GM18519 (cell line): Measurements from ENCODE around the gene DNAJC1.
"Not testable (repeated sequence)": the region's sequence is repeated elsewhere in the genome, so short reads cannot be mapped to it uniquely, and the experiment has no call there.

ENCODE experiments used
- ATAC-seq: cut with Tn5 transposase; IDR thresholded peaks from one replicate; pipeline ENCODE4 v1.9.1; 2021; ENCODE audit warnings: mild to moderate bottlenecking, moderate library complexity; ENCODE audit not compliant: unreplicated experiment, low FRiP score

Gene DNAJC1

DNA sequence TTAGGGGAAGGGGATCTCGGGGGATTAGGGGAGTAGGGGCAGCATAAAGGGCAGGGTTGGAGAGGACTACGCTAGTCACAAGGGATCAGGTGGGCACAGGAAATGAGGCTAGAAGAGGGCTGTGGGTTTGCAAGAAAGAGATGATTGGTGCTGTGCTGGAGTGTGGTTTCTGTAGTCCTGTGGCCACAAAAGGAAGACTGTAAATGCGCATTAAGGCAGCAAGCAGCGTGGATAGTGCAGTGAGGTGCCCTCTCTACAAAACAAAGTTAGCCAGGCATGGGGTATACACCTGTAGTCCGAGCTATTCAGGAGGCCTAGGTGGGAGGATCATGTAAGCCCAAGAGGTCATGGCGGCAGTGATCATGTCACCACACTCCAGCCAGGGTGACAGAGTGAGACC lies 257.4 kb downstream of the DNAJC1 start:
- no peak for ATAC-seq

DNA sequence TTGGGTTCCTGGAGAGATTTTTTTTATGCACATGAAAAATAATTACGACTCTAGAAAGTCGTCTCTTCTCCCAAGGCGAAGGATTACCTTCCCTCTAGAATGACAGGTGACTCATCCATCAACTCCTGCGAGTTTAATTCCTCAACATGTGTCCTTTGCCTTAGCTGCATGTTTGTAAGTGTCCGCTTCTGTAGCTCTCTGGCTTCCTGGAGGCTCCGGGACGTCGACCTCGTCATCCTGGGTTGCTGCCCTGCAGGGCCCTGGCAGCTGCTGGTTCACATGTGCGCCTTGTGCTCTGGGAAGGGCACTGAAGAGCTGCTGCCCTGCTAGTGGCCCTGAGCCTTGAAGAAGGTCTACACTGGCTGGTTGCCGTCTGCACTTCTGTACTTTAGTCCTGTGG lies 259.3 kb downstream of the DNAJC1 start:
- ATAC-seq = no peak

DNA sequence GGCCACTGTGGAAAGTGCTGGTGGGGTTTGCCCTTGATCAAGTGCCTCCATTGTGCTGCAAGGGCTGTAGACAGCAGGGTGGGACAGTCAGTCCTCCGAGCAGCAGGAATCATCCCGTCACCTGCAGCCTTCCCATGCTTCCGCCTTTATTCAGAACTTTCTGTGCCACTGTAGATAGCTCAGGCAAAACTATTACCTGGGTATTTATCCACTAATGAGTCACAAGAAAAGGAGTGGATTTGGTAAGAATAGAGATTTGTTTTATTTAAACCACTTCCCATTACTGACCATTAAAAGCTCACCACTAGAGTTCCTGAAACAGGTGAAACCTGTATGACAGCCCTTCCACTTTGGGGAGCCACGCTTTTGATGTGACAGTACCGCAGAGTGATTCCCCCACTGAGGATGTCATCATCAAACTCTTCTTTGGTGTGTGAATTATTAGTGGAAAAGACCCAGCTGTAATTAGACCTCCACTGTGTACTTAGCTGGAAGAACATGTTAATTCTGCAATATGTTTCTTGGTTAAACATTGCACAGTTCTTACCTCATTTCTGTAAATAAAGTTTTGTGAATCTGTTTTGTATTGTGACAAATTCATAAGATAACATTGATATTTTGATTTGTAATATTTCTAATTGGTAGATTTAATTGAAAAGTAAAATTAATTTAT lies 260.7 kb downstream of the DNAJC1 start:
- ATAC-seq = no peak

DNA sequence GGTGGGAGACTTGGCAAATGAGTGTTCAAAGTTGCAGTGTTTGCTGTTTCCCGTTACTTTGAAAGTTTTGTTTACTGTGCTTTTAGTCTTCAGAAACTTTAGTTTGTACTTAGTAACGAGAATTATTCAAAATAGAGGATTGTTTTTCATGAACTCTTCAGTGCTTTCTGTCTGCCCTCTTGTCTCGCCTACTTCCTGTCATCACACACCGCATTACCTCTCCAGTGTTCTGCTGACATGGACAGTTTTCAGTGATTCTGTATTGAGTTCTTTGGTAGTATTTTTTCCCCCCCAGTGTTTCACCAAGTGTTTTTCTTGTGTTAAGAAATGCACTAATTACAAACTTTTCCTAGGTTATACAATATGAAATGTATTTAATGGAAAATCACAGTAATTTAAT lies 262.5 kb downstream of the DNAJC1 start:
- no peak for ATAC-seq

DNA sequence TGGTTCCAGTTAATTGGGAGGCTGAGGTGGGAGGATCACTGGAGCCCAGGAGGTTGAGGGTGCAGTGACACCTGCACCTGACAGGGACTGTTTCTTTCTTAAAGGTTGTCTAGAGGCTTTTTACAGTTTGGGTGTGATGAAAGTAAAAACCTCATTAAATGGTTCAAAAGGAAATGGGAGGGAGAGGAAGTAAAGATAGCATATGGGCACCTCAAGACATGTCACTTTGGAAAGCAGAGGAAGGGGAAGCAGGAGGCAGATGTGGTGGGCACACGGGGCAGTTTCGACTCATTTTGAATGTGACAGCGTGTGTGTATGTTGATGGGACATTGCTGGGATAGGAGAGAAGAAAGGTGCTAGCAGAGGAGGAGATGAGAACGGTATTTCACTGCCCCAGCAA lies 266.4 kb downstream of the DNAJC1 start:
- ATAC-seq = no peak

DNA sequence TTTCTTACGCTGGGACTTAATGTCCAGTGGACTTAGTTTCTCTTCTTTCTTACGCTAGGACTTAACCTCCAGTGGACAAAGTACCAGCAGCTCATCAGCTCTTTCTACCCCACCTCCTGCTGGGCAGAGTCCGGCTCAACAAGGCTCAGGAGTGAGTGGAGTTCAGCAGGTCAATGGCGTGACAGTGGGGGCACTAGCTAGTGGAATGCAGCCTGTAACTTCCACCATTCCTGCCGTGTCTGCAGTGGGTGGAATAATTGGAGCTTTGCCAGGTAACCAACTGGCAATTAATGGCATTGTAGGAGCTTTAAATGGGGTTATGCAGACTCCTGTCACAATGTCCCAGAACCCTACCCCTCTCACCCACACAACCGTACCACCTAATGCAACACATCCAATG lies 269.8 kb downstream of the DNAJC1 start:
- no peak for ATAC-seq

DNA sequence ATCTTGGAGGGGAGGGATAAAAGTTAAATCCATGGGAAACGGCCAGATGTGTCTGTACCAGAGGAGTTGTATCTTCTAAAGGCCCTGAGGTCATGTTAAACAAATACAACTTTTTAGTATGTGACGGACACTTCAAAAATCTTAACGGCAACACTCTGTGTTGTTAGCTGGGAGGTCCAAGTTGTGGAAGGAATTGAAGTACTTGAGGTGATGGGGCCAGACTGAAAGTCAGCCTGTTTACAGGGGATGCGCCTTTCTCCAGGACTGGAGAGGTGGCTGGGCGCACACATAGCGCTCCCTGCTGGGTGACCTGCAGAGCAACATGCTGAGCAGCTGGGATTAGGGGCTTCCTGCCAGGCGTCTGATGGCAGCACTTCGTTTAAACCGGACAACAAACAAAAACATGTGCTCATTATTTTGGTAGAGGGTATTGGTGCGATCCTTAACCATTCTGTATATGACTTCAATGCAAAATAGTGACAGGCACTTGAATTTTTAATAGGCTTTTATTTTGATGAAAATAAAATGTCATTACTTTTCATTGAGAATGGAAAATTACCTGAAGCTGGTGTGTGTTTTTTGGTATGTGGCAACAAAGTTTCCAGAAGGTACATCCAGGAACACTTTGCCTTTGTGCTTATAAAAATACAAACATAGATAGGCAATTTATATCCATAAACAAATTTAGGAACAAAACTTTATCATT lies 271.3 kb downstream of the DNAJC1 start:
- ATAC-seq = peak; percentile 83

DNA sequence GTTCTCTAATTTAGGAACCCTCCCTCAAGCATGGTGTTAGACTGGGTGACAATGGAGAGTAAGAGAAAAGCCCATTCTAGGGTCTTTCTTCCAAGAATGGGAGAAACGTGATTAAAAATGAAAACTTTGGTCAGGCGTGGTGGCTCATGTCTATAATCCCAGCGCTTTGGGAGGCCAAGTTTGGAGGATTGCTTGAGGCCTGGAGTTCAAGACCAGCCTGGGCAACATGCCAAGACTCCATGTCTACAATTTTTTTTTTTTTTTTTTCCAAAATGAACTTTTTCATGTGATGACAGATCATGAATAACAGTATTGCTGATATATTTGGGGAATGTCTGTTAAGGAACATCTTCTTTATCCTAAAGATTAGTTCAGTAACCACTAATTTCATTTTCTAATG lies 274.9 kb downstream of the DNAJC1 start:
- ATAC-seq = no peak

DNA sequence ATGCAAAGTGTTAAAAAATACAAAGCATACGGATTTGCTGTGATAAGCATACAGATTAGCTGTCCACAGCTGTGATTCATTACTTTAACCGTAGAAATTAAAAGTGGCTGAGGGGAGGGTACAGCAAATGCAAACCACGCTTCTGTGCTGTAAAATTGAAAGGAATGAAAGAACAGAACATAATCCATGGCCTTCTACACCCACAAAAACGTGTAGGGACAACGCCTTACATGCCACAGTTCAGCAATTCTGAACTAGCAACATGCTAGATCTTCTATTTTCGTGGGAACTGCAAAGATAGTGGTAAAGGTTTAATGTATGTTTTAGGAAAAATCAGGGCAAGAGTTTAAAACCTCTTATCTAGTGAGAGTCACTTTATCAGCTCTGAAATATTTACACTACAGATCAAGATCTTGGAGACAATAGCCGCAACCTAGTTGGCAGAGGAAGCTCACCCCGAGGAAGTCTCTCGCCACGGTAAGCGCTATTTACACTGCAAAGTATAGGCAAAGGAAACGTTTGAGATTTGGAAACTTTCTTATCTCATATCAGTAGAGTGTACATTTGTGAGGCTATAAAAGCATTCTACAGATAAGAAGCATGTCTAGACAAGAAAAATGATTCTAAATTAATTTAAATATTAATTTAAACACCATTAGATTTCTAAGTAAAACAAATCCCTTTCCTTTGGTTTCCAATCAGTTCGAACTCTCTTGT lies 275.9 kb downstream of the DNAJC1 start:
- no peak for ATAC-seq

DNA sequence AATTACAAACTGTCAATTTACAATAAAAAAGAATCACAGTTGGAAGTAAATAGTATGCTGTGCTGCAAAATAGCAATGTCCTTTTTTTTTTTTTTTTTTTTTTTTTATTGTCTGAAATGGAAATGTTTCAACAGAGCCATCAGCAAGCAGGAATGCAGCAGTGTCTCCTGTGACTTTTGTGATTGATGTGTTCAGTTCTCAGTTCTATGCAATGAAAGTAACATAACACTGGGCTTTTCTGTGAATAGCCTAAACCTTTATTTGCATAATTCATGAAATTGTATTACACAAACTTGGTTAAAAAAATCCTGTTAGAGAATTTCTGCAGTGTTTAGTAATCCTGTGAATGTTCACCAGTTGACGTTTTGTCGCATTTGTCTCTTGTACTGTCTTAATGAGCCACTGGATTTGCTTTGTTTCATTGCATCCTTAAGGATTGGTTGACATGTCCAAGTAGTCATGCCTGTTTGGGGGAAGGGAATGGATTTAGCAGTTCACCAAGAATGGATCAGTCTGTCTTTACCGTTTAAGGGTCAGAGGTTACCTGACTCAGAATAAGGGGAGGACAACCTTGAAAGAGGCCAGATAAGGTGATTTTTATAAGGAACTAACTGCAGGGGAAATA lies 276.8 kb downstream of the DNAJC1 start:
- no peak for ATAC-seq

DNA sequence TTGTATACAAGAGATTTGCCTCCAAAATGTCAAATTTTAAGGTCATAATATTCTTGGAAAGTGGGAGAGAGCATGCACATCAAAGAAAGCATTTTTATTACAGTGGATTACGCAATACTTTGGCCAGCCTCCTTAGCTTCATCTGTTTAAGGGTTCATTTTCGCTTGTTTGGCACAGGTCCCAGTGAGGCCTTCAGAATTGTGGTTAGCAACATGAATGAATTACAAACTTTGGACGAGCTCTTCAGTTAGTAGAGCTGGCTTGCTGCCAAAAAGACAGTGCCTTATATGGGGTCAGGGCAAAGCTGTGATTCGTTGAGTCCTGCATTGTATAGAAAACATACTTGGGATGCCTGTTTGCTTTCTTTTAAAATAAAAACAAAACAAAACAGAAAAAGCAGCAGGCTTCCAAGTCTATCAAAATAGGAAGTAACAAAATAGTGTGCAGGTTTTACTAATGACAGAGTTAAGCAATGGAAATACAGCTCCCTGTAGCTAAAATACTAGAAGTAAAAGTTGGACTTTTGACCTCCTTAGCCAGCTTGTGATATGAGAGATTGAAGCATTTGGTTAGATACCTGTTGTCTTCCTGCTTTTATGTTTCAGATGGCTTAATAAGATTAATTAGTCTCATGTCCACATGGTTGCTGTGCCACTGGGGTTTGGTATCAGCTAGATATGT lies 278.7 kb downstream of the DNAJC1 start:
- peak; percentile 64 for ATAC-seq

DNA sequence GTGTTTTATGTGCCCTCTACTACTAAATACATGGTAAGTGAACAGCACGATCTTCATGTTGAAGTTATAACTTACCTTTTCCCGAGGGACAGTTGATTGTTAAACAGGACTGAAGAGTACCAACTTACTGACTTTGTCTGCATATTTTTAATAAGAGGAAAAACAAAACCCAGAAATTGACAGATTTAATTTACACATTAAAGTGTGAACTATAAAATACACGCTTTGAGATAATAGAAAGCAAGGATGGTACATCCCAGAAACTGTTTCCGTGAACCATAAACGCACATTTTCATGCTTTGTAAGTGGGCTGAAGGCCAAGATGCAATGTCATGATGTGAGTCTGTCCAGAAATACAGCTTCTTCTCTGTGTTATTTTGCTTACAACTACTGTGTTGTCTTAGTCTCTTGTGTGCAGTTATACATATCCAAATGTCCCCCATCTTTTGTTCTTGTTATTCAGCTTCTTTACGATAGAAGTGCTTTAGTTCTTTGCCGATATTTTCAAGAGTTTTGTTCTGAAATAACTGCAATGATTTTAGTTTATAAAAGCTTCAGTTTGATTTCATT lies 279.4 kb downstream of the DNAJC1 start:
- no peak for ATAC-seq

DNA sequence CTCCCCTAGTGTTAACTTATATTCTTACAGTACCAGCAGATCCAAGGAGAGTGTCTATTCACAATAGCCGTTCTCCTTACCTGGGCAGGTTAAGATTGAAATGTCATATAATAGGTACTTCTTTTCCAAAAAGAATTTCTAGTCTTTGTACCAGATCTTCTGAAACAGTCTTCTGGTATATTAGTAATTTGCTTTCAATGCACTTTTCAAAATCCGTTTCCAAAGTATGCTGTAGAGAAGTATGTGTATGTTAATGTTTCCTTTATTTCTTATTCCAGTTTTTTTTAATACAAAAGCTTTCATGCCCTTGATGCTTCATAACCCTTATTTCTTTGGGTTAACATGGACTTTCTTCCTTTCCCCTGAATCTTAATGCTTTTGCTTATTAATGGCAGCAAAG lies 281.3 kb downstream of the DNAJC1 start:
- no peak for ATAC-seq

DNA sequence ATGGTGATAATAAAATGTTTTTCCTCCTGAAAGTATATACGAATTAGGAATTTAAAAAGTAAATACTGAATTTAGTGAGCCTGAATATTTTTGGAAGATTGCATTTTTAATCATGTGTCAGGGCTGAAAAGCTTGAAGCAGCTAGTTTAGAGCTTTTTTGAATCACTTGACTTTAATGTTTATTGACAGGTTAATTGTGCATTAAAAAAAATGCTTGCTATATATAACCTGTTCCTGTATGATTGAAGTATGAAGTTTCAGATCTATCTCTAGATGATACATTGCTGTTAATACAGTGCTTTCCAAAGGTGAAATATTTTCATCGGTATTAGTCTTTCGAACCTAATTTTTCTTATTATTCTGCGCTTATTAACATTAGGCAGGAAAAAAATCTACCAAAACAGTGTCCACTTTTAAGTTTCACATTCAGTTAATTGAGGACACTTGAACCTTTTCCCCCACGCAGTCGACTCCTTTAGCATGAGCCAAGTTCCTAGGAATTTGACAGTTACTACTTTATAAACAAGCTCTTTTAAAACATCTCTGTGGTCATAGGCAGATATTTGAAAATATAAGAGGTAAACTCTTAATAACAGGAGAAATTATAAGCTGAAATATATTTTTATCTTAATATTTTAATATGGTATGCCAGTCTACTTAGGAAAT lies 282.4 kb downstream of the DNAJC1 start:
- ATAC-seq = no peak

DNA sequence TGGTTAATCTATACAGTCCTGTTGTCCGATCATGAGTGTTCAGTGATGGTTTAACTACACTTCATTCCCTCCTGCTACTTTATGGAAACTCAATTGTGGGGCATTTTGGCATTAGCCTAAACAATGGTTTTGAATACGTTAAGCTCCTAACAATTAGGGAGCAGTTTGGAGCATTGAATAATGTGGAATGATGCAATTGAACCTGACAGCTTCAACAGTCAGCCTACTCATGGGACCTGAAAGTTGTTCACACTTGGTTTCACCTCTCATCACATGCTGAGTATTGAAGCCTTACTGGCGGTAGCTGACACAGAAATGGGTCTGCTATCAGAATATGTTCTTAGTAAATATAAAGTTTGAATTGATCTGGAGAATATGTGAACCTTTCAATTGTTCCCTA lies 283.4 kb downstream of the DNAJC1 start:
- ATAC-seq = no peak

DNA sequence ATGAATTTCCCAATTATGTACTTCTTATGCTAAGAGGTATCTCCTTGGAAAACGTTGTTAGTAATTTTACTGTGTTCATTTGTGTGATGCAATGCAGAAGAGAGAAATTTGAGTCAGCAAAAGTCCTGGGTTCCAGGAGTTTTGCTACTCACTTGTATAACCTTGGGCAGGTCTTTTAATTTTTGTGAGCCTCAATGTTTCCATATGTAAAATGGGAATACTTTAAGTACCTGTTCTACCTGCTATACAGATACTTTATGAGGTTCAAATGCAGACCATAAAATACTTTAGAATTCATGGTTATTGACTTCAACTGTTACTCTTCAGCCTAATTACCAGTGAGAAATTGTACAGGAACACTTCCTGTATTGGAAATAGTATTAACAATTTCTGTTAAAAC lies 284.0 kb downstream of the DNAJC1 start:
- ATAC-seq = no peak

DNA sequence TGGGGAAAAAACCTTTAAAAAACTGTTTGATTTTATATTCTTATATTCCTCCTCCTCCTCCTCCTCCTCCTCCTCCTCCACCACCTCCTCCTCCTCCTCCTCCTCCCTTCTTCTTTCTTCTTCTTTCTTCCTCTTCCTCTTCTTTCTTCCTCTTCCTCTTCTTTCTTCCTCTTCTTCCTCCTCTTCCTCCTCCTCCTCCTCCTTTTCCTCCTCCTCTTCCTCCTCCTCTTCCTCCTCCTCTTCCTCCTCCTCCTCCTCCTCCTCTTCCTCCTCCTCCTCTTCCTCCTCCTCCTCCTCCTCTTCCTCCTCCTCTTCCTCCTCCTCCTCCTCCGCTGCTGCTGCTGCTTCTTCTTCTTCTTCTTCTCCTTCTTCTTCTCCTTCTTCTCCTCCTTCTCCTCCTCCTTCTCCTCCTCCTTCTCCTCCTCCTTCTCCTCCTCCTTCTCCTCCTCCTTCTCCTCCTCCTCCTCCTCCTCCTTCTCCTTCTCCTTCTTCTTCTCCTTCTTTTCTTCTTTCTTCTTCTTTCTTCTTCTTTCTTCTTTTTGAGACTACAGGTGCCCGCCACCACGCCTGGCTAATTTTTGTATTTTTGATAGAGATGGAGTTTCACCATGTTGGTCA lies 286.0 kb downstream of the DNAJC1 start:
- ATAC-seq = not testable (repeated sequence)

DNA sequence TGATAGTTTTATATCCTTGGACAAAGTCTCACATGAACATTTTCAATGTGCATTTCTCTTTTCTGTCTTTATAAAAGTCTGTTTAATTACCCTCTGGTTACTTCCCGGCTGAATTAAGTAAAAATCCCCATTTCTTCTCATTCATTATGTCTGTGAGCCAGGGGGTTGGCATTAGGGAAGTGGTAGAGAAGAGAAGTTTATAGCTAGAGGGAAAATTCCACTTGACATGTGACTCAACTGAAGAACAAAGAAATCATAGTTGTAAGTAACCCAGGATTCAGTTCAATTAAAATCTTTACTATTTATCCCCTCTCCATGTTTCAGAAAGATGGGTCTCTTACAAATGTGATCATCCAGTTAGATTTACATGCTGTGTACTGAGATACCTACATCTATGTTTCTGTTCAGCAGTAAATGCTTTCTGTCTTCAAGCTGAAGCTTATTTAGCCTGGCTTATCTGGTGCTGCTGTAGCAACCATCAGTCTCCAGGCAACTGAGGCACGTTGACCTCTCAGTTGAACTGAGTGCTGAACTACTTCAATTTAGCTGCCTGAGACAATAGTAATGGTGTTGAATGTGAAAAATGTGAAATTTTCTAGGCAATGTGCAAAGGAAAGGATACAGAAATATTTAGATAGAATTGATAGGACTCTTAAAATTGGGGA lies 287.9 kb downstream of the DNAJC1 start:
- no peak for ATAC-seq

DNA sequence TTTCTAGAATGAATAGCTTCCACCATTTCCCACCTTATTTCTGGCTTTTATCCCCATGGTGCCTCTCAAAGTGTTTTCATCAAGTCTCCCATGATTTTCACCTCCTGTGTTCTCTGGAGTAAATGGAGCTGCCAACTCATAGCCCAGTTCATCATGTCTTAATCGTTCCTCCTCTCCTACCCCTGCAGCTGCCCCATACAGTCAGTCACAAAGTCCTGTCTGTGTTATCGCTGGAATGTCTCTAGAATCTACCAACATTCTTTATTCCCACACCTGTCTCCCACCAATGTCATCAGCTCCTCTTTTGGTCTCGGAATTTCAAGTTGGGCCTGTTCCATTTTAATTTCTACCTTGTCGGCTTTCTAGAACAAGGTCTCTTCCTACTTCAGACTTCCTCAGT lies 290.6 kb downstream of the DNAJC1 start:
- ATAC-seq = no peak
